ENCODE results near the gene POU2F2.

Gene POU2F2

GRCh38 chr19:42154471-42155323 is 22.5 kb upstream of the POU2F2 start:
- DNase-seq, result peak; percentile 75

GRCh38 chr19:42153672-42154433 is 21.6 kb upstream of the POU2F2 start:
- peak; percentile 75 for DNase-seq

- DNase-seq, result peak; percentile 40
These were observed 20.8 kb upstream of the POU2F2 start for GRCh38 chr19:42152910-42153671.

DNA sequence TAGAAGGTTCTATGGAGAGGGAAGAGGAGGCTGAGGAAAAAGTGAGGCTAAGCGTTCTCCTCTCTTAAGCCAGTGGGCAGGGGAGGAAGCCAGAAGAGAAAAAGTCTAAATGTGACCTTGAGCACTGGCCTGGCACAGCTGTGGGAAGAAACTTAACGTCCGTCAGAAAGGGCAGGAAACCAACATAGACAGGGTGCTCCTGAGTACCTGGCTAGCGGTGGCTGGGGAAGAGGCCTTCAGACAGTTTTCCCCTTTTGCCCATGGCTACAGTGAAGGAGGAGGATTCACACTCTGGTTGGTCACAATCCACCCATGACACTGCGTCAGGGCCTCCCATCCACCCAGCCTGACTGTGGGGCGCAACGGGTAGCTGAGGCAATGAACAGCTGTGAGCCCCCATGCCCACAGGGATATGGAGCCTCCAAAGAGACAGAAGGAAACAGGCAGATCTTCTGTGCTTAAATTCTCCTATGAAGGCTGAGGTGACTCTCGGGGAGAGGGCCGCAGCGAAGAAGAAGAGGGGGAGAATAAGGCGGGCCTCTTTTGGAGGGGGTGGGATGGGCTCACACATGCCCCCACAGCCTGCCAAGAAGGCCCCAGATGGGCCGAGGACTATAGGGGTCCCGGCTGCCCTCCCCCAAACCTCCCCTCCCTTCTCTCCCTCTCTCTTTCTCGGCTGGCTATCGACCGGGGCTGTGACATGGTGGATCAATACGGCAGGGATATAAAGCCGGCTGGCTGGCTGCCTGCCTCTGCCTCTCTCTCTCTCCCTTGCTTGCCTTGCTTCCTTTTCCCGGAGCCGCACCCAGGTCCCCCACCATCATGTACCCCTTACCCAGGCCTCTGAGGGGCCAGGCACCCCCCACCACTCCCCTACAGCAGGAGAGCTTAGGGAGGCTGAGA is 19.8 kb upstream of the POU2F2 start:
- DNase-seq, result peak; percentile 20

GRCh38 chr19:42150911-42151361 is 18.7 kb upstream of the POU2F2 start:
- peak; percentile 47 for DNase-seq

DNA sequence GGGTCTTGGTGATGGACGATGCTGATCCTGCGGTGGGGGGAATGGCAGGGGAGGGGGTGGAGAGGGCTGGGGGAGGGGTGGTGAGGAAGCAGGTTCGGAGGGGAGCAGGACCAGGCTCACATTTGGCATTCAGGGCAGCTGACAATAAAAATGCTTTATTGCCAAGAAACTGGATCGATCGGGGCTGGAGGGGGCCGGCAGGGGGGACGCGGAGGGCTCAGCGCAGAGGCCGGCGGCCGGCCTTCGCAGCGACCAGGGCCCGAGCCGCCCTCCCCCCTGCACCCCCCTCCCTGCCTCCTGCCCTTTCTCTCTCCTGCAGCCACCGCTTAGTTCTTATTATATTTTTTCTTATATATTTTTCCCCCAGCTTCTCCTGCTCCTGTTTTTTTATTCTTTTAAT is 18.1 kb upstream of the POU2F2 start:
- peak; percentile 81 for DNase-seq

DNA sequence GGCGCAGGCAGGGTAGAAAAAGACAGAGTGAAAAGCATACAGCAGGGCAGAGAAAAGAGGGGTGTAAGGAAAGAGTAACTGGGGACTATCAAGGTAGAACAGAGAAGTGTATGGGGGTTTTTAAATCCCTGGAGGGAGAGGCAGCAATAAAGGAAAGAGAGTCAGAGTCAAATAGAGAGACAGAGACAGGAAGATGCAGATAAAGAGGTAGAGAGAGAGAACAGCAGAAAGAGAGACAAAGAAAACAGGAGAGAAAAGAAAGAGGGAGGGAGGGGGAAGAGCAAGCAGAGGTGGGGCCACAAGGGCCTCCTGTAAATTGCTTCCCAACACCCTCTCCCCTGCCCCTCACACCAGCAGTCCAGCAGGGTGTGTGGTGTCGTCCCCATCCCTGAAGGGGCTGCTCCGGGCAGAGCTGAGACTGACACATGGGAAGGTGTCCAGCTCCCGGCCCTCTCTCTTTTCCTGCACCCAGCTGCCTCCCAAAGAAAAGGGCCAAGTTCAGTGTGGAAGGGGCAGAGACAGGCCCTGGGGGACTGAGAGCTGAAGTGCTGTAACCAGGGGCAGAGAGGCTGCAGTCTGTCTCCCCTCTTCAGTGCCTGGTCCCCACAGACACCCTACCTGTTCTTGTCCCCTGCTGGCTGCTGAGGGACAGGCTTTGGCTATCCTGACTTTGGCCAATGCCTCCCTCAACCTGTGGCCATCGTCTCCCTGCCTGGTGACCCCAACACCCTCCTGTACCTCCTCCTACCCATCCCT is 17.4 kb upstream of the POU2F2 start:
- DNase-seq, result peak; percentile 27

GRCh38 chr19:42148266-42148665 is 16.0 kb upstream of the POU2F2 start:
- no peak for DNase-seq

- no peak for DNase-seq
These were observed 11.3 kb upstream of the POU2F2 start for GRCh38 chr19:42143341-42144234.

DNA sequence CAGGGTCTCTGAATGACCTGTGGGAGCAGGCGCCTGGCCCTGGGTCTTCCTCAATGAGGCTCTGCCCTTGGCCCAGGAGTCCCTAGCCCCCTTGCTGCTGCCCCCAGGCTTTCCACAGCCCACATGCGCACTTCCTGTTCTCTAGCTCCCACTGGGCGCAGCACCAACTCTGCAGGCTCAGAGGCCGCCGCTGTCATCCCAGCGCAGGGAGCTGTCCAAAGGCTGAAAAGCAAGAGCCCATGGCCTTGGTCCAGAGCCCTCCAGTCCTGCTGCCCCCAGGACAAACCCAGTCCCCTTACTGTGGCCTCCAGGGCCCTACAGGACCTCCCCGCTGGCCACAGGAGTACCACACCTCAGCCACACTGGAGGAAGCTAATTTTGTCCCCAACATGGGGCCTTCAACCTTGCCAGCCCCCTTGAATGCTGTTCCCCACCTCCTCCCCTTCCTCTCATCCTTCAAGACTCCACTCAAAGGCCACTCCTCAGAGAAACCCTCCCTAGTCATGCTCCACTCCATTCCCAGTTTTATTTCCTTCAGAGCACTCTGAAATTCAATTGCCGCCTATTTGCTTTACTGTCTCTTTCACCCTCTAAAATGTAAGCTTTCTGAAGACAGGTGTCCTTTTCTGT is 8.0 kb upstream of the POU2F2 start:
- no peak for DNase-seq

DNA sequence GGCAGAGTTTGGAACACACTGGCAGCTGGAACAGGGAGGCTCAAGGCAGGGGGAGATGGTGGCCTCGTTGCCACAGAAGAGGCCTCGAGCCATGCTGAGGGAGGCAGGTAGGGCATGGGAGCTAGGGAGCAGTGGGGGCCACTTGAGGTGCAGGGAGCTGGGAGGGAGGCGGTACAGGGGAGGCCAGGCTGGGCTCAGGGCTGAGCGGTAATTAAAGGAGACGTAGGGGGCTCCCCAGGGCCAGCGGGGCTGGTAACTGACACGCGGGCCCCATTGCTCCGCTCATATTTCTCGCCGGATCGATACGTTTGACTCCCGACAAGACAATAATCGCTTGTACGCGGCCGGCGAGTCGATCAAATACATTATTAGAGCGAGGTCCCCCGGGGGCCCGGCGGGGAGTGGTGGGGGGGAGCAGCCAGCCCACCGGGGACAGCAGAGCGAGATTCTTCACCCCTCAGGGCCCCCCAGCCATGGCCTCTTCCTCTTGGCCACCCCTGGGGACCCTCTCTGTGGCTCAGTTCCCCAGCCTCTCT is 2.4 kb upstream of the POU2F2 start:
- no peak for DNase-seq

DNA sequence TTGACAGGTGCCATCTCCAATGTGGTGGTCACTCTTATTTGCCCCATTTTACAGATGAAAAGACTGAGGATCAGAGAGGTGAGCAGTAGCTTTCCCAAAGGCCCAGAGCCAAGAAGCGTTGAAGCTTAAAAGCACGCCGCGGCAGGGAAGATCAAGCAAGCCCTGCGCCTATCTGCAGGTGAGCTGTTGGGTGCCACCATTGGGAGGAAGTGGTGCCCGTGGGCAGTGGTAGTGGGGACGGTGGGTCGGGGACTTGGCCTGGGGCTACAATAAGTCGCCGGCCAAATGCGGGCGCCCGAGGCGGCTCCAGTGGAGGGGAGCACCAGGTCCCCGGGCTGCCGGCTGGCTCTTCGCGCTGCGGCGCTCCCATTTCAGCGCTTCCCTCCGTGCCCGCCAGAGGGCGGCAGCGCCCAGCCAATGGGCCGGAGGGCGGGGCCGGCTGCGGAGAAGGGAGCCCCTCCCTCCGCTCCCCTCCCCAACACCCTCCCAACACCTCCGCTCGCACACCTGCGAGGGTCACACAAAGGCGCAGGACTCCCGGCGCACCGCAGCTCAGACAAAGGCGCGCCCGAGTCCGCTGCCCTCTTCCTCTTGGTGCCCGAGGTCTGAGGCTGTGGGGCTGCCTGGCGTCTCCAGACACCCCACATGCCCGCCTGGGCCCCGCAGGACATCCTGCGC is 744 bp upstream of the POU2F2 start:
- DNase-seq, result peak; percentile 57

- DNase-seq, result no peak
These were observed 857 bp downstream of the POU2F2 start for GRCh38 chr19:42131149-42132029.

GRCh38 chr19:42130254-42130573 is 2.0 kb downstream of the POU2F2 start:
- no peak for DNase-seq

- DNase-seq, result no peak
These were observed 2.6 kb downstream of the POU2F2 start for GRCh38 chr19:42129399-42130253.

DNA sequence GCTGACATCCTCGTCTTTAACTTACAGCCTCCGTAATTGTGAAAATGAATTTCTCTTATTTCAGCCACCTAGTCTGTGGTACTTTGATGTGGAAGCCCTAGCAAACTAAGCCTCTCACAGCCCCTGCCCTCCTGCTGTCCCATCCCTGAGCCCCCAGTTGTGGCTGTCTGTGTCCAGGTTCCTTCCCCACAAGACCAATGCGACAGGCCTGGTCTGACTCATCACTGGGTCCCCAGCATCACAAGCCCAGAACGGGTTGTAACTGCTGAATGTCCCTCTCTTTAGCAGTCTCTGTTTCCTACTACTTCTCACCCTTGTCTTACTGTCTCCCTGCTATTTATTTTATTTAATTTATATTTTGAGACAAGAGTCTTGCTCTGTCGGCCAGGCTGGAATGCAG is 5.7 kb downstream of the POU2F2 start:
- no peak for DNase-seq

- no peak for DNase-seq
These were observed 6.7 kb downstream of the POU2F2 start for GRCh38 chr19:42125536-42125935.

All from NCI-H1092 treated with DMSO at 0.1 percent for 48 hours (cell line).